Right lobe of liver (tissue), 4 donors: ENCODE data around the gene CLEC16A.

ENCODE experiments used
- POLR2A ChIP-seq: fragments of 450-650 bp; IDR thresholded peaks from one replicate; pipeline ENCODE4 v1.6.1; 2017; ENCODE audit warnings: antibody characterized with exemption, mild to moderate bottlenecking
- TF ChIP-seq, protein P1 (sequence below), 4 donors: fragments of 200-600 bp in 3 of 4; fragments of 450-650 bp in 1 of 4; IDR thresholded peaks; one replicate each; pipeline versions ENCODE4 v1.5.1 to v1.8.0; 2016 to 2022; ENCODE audit warnings: antibody characterized with exemption in 4 of 4, mild to moderate bottlenecking in 2 of 4
- donor health status: DM: no; HTN: no; CAD: no.
- donor health status: DM: no; HTN: no; CAD: no.
- donor health status: DM: no; HTN: yes; CAD: no.

DNA sequence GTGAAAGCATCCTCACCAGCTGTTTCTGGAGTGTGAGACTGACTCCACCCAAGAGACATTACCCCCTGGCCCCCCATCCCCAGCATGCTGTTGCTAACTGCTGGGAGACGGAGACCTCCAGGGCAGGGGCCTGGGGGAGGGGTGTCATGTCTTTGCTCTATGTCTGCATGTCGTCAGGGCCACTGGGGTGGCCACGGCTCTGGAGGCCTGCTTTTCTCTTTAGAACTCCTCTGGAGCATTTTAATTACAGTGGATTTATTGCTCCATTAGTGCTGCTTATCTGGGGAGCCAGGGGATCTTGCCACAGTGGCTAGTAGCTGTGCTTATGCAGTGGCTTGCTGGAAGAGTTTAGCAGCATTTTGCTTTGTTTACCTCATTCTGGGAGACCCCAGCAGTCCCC, 32.3 kb downstream of the CLEC16A start:
- TF ChIP-seq, protein P1, sequence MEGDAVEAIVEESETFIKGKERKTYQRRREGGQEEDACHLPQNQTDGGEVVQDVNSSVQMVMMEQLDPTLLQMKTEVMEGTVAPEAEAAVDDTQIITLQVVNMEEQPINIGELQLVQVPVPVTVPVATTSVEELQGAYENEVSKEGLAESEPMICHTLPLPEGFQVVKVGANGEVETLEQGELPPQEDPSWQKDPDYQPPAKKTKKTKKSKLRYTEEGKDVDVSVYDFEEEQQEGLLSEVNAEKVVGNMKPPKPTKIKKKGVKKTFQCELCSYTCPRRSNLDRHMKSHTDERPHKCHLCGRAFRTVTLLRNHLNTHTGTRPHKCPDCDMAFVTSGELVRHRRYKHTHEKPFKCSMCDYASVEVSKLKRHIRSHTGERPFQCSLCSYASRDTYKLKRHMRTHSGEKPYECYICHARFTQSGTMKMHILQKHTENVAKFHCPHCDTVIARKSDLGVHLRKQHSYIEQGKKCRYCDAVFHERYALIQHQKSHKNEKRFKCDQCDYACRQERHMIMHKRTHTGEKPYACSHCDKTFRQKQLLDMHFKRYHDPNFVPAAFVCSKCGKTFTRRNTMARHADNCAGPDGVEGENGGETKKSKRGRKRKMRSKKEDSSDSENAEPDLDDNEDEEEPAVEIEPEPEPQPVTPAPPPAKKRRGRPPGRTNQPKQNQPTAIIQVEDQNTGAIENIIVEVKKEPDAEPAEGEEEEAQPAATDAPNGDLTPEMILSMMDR (IDR thresholded peaks at IDR 0.05), result no peak
- TF ChIP-seq POLR2A, result no peak
